SIG-M5 treated with dmso at 0.1 percent for 504 hours (cell line): ENCODE results near the gene NPR1.
"Not testable (repeated sequence)": the region's sequence is repeated elsewhere in the genome, so short reads cannot be mapped to it uniquely, and the experiment has no call there.

Source experiments
- DNase-seq: peaks from one replicate; lab custom pipeline; 2025; ENCODE audit not compliant: unreplicated experiment; lab: John Stamatoyannopoulos, UW

Gene NPR1

DNA sequence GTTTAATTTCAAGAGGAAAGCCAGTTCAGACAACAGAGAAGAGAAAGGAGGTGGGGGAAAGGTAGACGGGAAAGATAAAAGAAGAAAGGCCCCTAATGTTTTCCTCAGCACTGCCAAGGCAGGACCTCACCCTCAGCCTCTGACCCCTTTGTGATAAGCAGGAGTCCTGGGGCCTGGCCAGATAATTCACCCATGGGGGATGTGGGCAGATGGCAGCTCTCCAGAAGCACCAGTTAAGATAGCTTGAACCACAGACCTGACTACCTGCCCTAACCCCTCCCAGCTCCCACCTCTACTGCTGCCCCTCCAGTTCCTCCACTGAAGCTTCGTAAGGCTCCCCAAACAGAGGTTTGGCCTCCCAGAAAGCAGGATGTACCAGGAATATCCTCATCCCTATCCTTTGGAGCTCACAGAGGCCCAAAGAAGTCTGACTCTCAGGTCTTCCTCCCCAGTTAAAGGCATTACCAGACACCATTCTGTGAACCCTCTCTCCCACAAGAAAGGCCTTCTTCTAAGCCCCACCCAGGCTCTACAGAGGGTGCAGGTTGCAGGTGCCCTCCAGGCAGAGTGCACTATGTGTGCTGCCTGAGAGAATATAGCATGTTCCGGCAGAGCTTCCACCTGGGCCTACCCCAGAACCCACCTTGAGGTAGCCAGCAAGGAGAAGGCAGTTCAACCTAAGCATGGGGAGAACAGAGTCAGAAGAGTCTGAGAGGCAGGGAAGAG is 29.2 kb upstream of the NPR1 start:
- DNase-seq: no peak

DNA sequence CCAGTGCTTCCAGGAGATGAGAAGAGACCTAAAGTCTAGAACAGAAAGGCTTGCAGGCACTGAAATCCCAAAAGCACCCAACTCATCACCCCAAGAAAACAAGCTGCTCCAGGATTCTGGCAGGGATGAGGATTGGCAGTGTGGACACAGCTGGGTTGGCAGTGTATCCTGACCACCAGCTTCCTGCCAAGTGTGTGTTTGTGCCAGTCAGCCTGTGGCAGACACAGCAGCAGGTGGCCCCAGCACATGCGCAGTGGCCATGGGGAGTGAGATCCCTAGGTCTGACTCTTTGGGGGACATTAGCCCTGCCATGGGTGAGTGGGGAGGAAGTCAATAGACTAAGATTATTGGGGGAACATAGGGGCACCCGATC is 28.6 kb upstream of the NPR1 start:
- DNase-seq: no peak

DNA sequence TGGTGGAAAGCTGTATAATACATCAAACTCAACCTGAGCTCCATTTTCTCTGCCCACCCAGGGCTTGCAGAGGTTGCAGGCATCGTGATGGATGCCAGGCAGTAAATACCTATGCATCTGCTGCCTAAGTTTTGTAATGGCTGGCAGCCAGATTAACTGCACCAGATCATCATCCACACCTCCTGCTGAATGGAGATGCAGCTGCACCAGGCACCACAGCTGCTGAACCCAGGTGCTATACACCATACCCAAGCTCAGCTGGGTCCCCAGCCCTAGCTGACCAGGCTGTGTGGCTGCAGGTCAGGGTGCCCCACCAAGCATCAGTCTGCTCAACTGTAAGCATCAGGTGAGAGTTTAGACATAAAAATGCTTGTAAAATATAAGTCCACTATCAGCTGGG is 26.7 kb upstream of the NPR1 start:
- no peak for DNase-seq

- DNase-seq: no peak
Observed at GRCh38 chr1:153652805-153653500, 25.5 kb upstream of the NPR1 start.

DNA sequence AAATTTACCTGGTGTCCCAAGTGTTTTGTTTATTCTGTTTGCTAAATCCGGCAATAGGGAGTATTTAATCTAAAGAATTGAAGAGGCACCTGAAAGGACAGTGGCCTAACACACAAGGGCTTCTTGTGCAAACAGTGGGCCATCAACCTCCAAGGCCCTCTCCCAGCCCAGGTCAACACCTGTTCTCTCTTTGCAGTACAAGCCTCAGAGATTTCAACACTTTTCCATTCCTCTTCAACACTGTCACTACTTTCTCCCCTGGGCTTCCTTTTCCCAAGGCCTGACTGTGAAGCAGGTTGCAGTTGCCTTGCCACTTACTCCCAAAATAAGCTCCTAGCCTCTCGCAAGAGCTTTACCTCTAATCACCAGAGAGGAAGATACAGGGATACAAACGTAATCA is 23.2 kb upstream of the NPR1 start:
- DNase-seq: no peak

- DNase-seq: peak; percentile 93
Observed at GRCh38 chr1:153658400-153659174, 19.9 kb upstream of the NPR1 start, which contains the start of gene SNAPIN. Gene SNAPIN (plus strand): TSS chr1:153658703. CDS start chr1:153658744, 41 bp downstream.

GRCh38 chr1:153659175-153659534 is 19.3 kb upstream of the NPR1 start:
- DNase-seq: no peak

DNA sequence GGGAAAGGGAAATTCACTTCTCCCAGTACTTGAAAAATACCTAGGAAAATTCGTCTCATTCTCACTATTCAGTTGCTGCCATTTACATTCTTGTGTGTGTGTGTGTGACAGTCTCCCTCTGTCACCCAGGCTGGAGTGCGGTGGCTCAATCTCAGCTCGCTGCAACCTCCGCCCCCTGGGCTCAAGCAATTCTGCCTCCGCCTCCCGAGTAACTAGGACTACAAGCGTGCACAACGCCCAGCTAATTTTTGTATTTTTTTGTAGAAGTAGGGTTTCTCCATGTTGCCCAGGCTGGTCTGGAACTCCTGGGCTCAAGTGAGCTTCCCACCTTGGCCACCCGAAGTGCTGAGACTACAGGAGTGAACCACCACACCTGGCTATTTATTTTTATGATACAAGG is 18.8 kb upstream of the NPR1 start:
- no peak for DNase-seq

DNA sequence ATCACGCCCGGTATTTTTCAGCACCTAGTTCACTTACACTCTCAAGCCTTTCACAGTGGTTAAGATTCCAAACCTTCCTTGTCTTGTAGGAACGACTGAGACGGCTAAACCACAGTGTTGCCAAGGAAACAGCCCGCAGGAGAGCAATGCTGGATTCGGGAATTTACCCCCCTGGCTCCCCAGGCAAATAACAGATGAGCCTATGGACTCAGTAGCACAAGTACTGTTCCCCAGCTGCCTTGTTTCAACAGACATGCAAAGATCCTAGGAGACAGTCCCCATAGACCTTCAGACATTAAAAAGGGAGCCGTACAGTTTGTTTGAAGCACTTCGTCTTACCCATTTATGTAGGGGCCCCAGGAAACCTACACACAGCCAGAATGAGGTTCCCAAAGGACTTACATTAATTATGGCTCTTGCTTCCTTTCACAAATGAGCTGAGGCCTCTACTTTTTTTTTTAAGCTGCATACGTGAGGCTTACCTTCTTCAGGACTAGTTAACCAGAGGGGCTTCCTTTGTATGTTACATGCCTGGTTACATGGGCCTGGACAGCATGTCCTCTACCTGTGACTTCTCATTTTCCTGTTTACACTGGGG is 17.3 kb upstream of the NPR1 start:
- no peak for DNase-seq

DNA sequence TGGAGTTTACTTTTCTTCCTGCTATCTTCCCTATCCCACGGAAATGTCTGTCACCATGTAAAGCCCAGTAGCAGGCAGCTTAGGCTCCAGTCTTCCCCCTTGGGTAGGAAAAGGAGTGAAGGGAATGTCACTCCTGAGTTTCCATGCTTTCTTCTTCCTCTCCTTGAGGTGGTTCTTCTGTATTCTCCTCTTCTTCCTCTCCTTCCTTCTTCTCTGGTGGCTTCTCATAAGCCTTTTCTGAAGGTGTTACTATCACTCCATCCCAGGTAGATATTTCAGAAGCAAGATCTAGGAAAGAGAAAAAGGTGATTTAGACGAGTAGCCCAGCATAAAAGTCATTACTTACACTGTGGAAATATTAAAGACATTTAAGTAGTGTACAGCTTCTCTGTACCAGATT is 16.2 kb upstream of the NPR1 start:
- DNase-seq: no peak

DNA sequence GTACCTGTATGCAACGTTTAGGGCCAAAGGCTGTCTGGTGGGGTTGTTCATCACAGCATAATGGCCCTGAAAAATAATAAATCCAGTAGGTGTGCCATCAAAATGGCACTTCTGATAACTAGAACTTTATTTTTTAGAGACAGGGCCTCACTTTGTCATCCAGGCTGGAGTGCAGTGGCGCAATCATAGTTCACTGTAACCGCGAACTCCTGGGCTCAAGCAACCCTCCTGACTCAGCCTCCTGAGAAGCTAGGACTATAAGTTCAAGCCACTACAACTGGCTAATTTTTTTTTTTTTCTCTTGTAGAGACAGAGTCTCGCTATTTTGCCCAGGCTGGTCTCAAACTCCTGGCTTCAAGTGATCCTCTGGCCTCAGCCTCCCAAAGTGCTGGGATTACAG is 15.3 kb upstream of the NPR1 start:
- DNase-seq: peak; percentile 53

- no peak for DNase-seq
Observed at GRCh38 chr1:153667439-153667838, 11.0 kb upstream of the NPR1 start.

DNA sequence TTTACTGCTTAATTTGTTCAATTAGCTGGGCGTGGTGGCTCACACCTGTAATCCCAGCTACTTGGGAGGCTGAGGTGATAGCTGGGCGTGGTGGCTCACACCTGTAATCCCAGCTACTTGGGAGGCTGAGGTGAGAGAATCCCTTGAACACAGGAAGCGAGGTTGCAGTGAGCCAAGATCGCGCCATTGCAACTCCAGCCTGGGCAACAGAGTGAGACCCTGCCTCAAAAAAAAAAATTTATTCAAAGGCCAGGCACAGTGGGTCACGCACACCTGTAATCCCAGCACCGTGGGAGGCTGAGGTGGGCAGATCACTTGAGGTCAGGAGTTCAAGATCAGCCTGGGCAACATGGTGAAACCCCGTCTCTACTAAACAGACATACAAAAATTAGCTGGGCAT is 9.8 kb upstream of the NPR1 start:
- DNase-seq: not testable (repeated sequence)

- no peak for DNase-seq
Observed at GRCh38 chr1:153669606-153670005, 8.9 kb upstream of the NPR1 start.

DNA sequence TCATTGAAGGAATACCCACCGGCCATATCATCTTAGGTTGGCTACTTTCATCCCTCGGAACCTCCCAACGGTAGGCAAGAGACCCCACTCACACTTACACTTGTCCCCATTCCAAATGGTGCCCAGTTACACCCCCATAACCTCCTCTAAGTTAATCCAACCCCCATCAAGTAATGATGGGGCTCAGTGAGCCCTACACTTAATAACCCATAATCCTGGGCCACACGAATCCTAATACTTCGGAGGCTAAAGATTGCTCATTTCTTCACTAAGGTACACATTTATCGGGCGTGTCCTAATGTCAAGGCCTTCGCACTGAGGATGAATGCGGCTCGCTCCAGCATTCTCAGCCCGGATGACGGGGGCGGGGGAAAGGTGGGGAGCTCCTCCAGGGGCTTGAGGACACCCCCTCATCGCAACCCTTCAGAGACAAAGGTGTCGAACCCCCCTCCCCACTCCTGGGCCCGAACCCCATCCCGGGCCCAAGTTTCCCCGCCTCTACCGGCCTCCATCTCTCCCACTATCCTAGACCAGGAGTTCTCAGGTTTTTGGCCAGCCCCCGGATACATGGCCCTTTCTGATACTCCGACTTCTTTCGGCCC is 8.1 kb upstream of the NPR1 start:
- DNase-seq: no peak

DNA sequence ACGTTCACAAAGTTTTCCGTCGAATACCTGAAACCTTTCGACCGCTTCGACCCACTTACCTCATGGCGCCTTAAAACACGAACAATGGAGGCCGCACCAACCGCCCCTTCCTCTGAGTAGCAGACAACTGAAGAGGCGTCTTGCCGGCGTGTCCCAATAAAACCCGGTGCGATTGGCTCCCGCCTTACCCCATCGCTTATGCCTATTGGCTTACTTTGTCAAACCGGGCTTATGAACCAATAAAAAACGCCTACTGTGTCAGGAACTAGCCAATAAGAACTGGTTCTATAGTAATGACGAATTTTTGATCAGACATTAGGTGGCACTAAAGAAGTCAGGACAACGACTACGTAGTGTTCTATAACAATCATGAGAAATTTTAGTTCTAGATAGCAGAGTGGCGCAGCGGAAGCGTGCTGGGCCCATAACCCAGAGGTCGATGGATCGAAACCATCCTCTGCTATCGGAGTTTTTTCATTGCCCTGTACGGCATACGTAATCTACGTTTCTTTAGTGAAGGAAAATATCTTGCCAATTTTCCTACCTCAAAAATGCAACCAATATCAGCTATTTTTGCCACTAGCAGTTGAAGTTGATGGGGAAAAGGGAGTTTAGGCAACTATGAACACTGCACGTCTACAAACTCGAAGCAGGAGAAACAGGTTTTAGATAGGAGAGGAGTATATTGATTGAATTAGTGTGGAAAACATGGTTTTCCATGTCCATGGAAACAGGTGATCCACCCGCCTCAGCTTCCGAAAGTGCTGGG is 7.4 kb upstream of the NPR1 start, which contains the start of gene ILF2:
ILF2 (minus strand) TSS at position 135 of the 769 bp plus-strand sequence; CDS start at position 64, 71 bp downstream.
- peak; percentile 100 for DNase-seq

DNA sequence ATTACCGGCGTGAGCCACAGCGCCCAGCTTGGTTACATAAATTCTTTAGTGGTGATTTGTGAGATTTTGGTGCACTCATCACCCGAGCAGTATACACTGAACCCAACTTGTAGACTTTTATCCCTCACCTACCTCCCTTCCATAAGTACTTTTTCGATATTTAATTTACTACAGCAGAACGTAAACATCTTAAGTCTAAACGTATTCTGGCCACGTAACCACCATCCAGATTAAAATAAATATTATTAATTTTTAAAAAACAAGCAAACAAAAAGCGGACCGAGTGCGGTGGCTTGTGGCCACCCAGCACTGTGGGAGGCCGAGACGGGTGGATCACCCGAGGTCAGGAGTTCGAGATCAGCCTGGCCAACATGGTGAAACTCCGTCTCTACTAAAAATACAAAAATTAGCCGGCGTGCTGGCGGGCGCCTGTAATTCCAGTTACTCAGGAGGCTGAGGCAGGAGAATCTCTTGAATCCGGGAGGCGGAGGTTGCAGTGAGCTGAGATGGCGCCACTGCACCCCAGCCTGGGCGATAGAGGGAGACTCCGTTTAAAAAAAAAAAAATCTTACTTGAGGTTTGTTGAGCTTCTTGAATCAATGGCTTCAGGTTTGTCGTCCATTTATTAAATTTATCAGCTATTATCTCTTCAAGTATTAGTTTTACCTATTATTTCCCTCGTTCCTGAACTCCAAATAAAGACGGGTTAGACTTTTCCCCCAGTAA is 6.7 kb upstream of the NPR1 start:
- peak; percentile 78 for DNase-seq

GRCh38 chr1:153673511-153673910 is 5.0 kb upstream of the NPR1 start:
- no peak for DNase-seq

DNA sequence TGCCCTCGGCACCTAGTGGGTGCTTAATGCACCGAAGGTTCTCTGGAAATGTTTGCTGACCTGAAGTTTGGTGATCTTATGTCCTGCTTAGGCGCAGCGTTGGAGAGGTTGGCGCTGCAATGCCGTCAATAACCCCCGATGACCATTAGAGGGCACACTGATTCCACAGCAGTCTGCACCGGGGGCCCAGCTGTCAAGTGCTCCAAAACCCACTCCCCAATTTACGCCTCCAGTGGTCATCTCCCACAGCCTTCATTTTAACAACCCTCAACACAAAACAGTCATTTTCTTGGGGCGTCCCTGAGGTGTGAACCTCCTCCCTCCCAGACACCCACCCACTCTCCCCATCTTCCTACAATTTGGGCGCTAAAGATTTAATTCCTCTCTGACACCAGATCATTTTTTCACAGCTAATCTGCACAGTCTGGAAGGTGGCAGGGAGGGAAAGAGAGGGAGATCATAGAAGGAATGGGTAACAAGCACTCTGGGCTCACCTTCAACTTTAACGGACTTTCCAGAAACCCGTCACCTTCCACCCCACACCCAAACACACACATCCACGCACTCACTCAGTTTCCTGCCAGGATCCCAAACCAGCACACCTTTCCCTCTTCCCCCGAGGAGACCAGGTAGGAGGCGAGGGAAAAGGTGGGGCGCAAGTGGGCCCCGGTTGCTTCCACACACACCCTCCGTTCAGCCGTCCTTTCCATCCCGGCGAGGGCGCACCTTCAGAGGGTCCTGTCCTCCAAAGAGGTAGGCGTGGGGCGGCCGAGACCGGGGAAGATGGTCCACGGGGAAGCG is 570 bp upstream of the NPR1 start:
- DNase-seq: peak; percentile 54
